ENCODE data around the gene LPGAT1. TPM values are rescaled to one million over a fixed set of nuclear protein-coding genes. Genes with fewer than 3 reads are reported as not detected.
"Not testable (repeated sequence)": the region's sequence is repeated elsewhere in the genome, so short reads cannot be mapped to it uniquely, and the experiment has no call there.

LPGAT1 gene
- total and polyA plus RNA-seq, 3 donors from 2014 or later, result 43.0 to 70.5 (median 44.1) TPM

GRCh38 chr1:211699059-211699458, 131.5 kb downstream of the LPGAT1 start:
- no peak for DNase-seq
- no peak for TF ChIP-seq POLR2A (IDR thresholded peaks at IDR 0.05)
- TF ChIP-seq, protein P1, sequence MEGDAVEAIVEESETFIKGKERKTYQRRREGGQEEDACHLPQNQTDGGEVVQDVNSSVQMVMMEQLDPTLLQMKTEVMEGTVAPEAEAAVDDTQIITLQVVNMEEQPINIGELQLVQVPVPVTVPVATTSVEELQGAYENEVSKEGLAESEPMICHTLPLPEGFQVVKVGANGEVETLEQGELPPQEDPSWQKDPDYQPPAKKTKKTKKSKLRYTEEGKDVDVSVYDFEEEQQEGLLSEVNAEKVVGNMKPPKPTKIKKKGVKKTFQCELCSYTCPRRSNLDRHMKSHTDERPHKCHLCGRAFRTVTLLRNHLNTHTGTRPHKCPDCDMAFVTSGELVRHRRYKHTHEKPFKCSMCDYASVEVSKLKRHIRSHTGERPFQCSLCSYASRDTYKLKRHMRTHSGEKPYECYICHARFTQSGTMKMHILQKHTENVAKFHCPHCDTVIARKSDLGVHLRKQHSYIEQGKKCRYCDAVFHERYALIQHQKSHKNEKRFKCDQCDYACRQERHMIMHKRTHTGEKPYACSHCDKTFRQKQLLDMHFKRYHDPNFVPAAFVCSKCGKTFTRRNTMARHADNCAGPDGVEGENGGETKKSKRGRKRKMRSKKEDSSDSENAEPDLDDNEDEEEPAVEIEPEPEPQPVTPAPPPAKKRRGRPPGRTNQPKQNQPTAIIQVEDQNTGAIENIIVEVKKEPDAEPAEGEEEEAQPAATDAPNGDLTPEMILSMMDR (IDR thresholded peaks at IDR 0.05), result no peak
- Histone ChIP-seq H3K4me3 (peak overlapping the region; percentile 10 to 44), H3K4me1 (peaks cover 13% of the 10 kb centered on the region), H3K36me3 (ENCODE audit: low read depth, missing control alignments) (no peaks in the 10 kb centered on the region), H3K27me3 (no peaks in the 10 kb centered on the region), H3K27ac (no peak overlapping the region), H3K9me3 (no peaks in the 10 kb centered on the region)
- 78% methylated on average over 16 of the region's 16 CpGs; no CpG with 5 or more reads in 1 of the 2 donors for WGBS, 2 donors
- intact Hi-C loops (cut with DNase I; ENCODE audit: low total_unique reads), result loop anchor here (5.0 kb wide), 1 partner anchor 133 kb away; the partner anchor contains the start of gene LPGAT1

DNA sequence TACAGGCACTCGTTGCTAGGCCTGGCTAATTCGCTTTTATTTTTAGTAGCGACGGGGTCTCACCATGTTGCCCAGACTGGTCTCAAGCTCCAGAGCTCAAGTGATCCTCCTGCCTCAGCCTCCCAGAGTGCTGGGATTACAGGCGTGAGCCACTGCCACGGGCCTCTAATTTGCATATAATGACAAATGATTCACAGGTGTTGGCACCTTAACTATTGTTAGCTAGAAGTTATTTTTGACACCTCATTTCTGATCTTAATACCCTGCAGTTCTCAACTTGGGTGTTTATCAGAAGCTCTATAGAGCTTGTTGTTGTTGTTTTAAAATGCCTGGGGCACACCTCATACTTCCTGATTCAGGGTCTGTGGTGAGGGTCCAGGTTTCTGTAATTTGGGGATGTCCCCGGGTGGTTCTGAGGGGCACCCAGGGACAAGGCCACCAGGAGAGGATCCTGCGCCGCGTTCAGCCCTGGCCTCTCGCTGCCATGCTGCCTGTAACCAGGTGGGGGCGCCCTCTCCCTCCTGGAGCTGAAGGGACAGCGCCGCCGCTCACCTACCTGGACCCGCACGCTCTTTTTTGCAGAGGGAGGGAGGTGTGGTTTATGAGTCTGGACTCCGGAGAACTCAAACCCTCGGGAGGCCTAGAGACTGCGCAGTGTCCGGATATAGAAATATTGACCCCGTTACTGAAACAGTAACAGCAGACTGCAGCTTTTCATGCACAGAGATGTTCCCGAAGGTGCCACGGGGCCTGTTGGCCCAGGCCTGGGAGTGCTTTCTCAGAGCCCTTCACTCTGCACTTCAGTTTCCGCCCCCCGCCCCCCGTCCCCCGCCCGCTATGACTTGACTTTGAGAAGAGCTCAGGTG, 132.2 kb downstream of the LPGAT1 start:
- TF ChIP-seq, protein P1 (IDR thresholded peaks at IDR 0.05), result peak; percentile 81 to 88 (median 86)
- no peak for TF ChIP-seq POLR2A (IDR thresholded peaks at IDR 0.05)
- Histone ChIP-seq H3K4me1 (peaks cover 13% of the 10 kb centered on the region), H3K27me3 (no peaks in the 10 kb centered on the region), H3K9me3 (no peaks in the 10 kb centered on the region), H3K4me3 (peak overlapping the region; percentile 10 to 44), H3K36me3 (ENCODE audit: low read depth, missing control alignments) (no peaks in the 10 kb centered on the region), H3K27ac (no peak overlapping the region)
- WGBS, 2 donors, result 20 to 22% methylated on average over 21 to 29 of the region's 29 CpGs
- intact Hi-C loops (cut with DNase I; ENCODE audit: low total_unique reads), result loop anchor here (5.0 kb wide), 1 partner anchor 134 kb away; the partner anchor contains the start of gene LPGAT1
- DNase-seq, result peak; percentile 93

DNA sequence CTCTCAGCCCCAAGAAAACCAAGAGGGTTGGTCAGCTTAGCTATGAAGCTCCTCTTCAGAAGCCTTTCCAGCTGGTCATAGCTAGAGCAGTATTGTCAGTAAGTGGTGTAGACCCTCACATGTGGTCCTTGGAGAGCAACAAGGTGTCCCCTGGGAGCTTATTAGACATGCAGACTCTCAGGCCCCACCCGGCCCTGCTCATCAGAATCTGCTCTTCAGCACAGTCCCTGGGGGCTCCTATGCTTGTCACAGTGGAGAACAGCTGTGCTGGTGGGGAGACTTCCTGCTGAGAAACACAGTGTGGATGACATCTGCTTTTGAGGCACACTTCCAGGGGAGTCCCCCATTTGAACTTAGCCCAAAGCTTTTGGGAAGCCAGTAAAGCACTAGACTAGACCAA, 133.2 kb downstream of the LPGAT1 start:
- no peak overlapping the region for H3K27ac ChIP-seq
- no peaks in the 10 kb centered on the region for H3K9me3 ChIP-seq
- TF ChIP-seq POLR2A (IDR thresholded peaks at IDR 0.05), result no peak
- TF ChIP-seq, protein P1 (IDR thresholded peaks at IDR 0.05), result no peak
- no peaks in the 10 kb centered on the region for H3K36me3 ChIP-seq (ENCODE audit: low read depth, missing control alignments)
- H3K4me1 ChIP-seq, result peaks cover 13% of the 10 kb centered on the region
- DNase-seq, result no peak
- 74% methylated on average over 1 of the region's 1 CpG; no CpG with 5 or more reads in 1 of the 2 donors for WGBS, 2 donors
- no peak overlapping the region for H3K4me3 ChIP-seq
- intact Hi-C loops (cut with DNase I; ENCODE audit: low total_unique reads), result loop anchor here (5.0 kb wide), 1 partner anchor 135 kb away; the partner anchor contains the start of gene LPGAT1
- H3K27me3 ChIP-seq, result no peaks in the 10 kb centered on the region

- H3K27ac ChIP-seq, result no peak overlapping the region
- H3K27me3 ChIP-seq, result no peaks in the 10 kb centered on the region
- H3K36me3 ChIP-seq (ENCODE audit: low read depth, missing control alignments), result no peaks in the 10 kb centered on the region
- peaks cover 13% of the 10 kb centered on the region for H3K4me1 ChIP-seq
- DNase-seq, result peak; percentile 42
- TF ChIP-seq, protein P1 (IDR thresholded peaks at IDR 0.05), result no peak
- TF ChIP-seq POLR2A (IDR thresholded peaks at IDR 0.05), result no peak
- WGBS, 2 donors, result 42 to 56% methylated on average over 10 of the region's 10 CpGs
- H3K4me3 ChIP-seq, result no peak overlapping the region
- H3K9me3 ChIP-seq, result no peaks in the 10 kb centered on the region
- intact Hi-C loops (cut with DNase I; ENCODE audit: low total_unique reads), result loop anchor here (5.0 kb wide), 1 partner anchor 137 kb away; the partner anchor contains the start of gene LPGAT1
These were observed 135.3 kb downstream of the LPGAT1 start for GRCh38 chr1:211695135-211695816.

DNA sequence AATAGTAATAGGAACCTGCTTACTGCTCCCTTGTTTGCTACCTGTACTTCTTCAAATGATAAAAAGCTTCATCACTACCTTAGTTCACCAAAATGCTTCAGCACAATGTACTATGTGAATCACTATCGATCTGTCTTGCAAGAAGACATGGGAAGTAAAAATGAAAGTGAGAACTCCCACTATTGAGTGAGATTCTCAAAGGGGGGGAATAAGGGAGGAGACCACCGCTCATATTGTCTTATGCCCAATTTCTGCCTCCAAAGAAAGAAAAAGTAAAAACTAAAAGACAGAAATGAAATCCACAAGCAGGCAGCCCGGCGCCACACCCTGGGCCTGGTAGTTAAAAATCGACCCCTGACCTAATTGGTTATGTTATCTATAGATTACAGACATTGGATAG, 136.7 kb downstream of the LPGAT1 start:
- H3K36me3 ChIP-seq (ENCODE audit: low read depth, missing control alignments); intact Hi-C loops (cut with DNase I; ENCODE audit: low total_unique reads); DNase-seq; H3K9me3 ChIP-seq; H3K4me3 ChIP-seq; H3K27me3 ChIP-seq; H3K27ac ChIP-seq: not testable (repeated sequence)
- peaks cover 13% of the 10 kb centered on the region for H3K4me1 ChIP-seq
- WGBS, 2 donors, result 85 to 95% methylated on average over 5 of the region's 5 CpGs
